ENCODE measurements around the gene C16orf74. TPM values are rescaled to one million over a fixed set of nuclear protein-coding genes. Genes with fewer than 3 reads are reported as not detected.

C16orf74 gene
- total and polyA plus RNA-seq, 8 donors, result 1.3 to 17.5 (median 11.9) TPM

- ATAC-seq (no peak), DNase-seq (peak in 1 of 4 donors; percentile 50)
- no peak overlapping the region for H3K4me3 ChIP-seq
- H3K27me3 ChIP-seq, result no peaks in the 10 kb centered on the region
- H3K27ac ChIP-seq, result no peak overlapping the region
- H3K36me3 ChIP-seq, result peaks cover 4 to 100% of the 10 kb centered on the region in 2 donors
- H3K9me3 ChIP-seq, result no peaks in the 10 kb centered on the region
- H3K4me1 ChIP-seq, result no peaks in the 10 kb centered on the region
- intact Hi-C loops (cut with DNase I), result no loop called here
- no peak for TF ChIP-seq CTCF (IDR thresholded peaks at IDR 0.05)
These were observed 89.0 kb downstream of the C16orf74 start for GRCh38 chr16:85661740-85662481.

- Histone ChIP-seq H3K4me1 (no peaks in the 10 kb centered on the region), H3K27me3 (no peaks in the 10 kb centered on the region), H3K27ac (no peak overlapping the region), H3K9me3 (no peaks in the 10 kb centered on the region), H3K4me3 (no peak overlapping the region), H3K36me3 (peaks cover 4 to 100% of the 10 kb centered on the region in 2 donors)
- TF ChIP-seq CTCF (IDR thresholded peaks at IDR 0.05), result no peak
- DNase-seq (peak in 1 of 4 donors; percentile 76), ATAC-seq (no peak)
- intact Hi-C loops (cut with DNase I), result no loop called here
These were observed 89.8 kb downstream of the C16orf74 start for GRCh38 chr16:85660843-85661739.

GRCh38 chr16:85659805-85660511, 90.9 kb downstream of the C16orf74 start:
- DNase-seq, result peak in 2 of 4 donors; percentile 48 to 87
- H3K9me3 ChIP-seq, result no peaks in the 10 kb centered on the region
- no peak overlapping the region for H3K4me3 ChIP-seq
- intact Hi-C loops (cut with DNase I), result no loop called here
- TF ChIP-seq CTCF (IDR thresholded peaks at IDR 0.05), result peak; percentile 76 to 77
- peak; percentile 70 for ATAC-seq
- H3K4me1 ChIP-seq, result no peaks in the 10 kb centered on the region
- H3K36me3 ChIP-seq, result peaks cover 4 to 100% of the 10 kb centered on the region in 2 donors
- H3K27me3 ChIP-seq, result no peaks in the 10 kb centered on the region
- H3K27ac ChIP-seq, result no peak overlapping the region

- intact Hi-C loops (cut with DNase I), result no loop called here
- ATAC-seq (no peak), DNase-seq (no peak)
- H3K4me1 ChIP-seq, result no peaks in the 10 kb centered on the region
- H3K4me3 ChIP-seq, result no peak overlapping the region
- H3K27me3 ChIP-seq, result no peaks in the 10 kb centered on the region
- no peak overlapping the region for H3K27ac ChIP-seq
- no peak for TF ChIP-seq CTCF (IDR thresholded peaks at IDR 0.05)
- H3K9me3 ChIP-seq, result no peaks in the 10 kb centered on the region
- H3K36me3 ChIP-seq, result peaks cover 4 to 100% of the 10 kb centered on the region in 2 donors
These were observed 91.6 kb downstream of the C16orf74 start for GRCh38 chr16:85659336-85659735.
